HG03103 (cell line): ENCODE results near the gene RSPH1.

Experiments
- ATAC-seq: cut with Tn5 transposase; IDR thresholded peaks from one replicate; pipeline ENCODE4 v1.9.1; 2021; ENCODE audit warnings: low read depth; ENCODE audit not compliant: unreplicated experiment

Gene RSPH1

DNA sequence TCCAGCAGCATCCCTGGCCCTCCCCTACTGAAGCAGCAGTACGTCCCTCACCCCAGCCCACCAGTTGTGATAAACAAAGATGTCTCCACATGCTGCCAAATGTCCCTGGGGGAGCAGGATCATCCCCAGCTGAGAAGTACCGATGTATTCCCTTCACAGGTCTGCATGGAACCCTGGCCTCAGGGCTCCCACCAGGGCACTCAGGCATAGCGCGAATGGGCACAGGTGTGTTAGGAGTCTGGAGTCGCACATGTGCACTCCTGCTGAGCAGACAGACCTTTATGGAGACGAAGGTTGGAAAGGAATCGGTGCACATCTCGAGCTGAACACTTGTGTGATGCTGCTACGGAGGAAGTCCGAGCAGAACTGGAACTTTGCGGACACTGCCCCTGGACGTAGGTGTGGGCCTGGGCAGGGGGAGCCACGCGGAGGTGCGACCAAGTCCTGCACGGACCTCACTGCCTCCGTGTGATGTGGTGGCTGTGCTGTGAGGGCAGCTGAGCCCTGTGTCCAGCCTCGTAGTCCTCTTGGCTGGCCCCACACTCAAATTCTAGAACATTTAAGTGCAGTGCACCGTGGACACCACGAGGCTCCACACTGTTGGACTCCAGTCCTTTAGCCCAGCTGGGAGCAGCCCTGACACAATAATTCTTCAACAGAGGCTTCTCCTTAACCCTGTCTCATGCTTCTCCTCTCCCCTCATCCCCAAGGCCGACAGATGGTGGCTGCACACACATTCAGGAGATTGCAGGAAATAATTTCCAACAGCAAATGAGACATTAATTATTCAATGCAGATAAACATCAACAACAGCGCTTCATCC is 43.4 kb downstream of the RSPH1 start:
- no peak for ATAC-seq

DNA sequence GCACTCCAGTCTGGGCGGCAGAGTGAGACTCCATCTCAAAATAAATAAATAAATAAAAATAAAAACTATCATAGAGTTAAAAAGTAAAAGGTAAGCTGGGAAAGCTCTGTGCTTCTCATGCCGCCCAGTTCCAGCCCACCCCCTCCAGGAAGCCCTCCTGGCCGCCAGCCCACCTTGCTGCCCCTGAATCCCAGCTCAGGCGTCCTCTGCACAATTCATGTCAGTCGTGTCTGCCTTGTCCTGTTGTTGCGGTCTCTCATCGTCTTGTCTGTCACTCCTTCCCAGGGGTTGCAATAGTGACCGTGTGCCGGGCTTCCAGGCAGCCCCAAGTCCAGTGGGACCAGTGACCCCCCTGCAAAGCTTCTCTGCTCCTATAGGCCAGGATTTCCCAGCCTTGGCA is 44.1 kb downstream of the RSPH1 start:
- ATAC-seq = no peak

DNA sequence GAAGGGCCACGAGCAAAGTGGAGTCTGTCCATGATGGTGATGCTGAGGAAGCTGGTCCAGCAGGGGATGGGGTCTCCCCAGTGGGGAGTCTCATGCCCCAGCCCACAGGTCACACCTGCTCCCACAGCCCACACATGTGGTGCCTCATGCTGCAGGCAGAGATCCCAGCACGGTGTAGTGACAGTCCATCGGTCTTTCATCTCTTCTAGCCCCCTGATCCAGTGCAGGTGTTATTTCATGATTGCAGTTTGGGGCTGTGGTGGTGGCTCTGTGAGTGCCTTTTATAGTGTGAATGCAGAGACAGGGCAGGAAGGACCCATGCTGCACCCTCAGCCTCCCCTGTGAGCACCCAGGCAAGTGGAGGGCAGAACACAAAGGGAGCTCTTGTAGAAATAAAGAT is 47.3 kb downstream of the RSPH1 start:
- no peak for ATAC-seq

DNA sequence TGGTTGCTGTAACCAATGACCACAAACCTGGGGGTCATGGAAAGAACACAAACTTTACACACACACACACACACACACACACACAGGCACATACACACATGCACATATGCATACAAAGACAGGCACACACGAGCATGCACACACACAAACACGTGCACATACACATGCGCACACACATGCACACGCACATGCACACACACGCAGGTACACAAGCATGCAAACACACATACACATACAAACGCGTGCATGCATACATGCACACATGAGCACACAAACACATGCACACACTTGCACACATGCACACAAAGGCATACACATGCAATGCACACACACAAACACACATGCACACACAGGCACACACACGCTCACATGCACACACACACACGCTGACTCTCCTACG is 48.3 kb downstream of the RSPH1 start:
- no peak for ATAC-seq

DNA sequence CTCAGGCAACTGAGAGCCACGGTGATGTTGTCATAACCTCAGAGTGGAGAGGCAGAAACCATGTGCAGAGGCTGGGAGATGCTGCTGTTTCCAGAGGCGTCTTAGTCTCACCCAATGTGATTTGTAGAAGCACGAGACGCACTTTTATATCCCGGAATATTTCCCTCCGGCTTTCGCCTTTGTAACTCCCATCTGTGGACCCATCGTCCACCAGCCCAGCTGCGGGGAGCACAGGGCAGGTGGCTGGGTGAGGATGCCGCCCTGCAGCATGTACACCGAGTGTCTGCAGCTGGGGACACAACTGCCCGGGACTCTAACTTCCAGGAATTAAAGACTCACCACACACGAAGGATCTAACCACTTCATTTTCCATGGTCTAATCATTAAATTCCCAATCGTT is 48.8 kb downstream of the RSPH1 start:
- ATAC-seq = no peak

DNA sequence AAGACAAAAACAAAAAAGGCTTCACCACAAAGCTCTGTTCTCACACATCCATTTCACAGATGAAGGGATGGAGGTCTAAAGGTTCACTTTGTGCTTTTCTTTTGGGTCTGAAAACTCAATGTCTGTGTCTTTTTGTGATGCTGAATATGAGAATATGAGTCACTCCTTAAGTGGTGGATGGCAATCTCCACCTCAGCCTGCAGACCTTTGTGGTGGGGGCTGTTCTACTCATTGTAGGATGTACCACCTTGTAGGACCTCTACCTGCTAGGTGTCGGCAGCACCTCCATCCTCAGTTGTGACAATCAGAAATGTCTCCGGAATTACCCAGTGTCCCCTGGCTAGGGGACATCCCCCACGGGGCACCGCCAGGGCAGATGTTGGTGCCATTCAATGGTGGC is 49.5 kb downstream of the RSPH1 start:
- no peak for ATAC-seq

DNA sequence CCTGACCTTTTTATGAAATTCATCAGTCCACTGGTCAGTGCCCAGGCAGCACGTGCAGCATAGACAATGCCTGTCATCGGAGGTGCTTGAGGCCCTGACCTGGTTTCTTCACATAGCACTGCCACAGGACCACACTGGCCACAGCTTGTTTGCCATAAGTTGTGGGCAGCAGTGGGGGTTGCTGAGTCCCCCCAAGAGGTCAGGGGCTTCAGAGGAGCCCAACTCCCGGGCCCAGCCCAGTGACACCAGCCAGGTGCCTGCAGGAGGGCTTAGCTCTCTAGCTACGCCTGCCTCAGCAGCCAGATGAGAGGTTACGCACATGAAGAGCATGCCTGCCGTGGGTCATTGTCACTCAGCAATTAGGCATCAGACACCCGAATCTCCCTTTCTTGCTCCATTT is 50.7 kb downstream of the RSPH1 start:
- ATAC-seq = no peak

DNA sequence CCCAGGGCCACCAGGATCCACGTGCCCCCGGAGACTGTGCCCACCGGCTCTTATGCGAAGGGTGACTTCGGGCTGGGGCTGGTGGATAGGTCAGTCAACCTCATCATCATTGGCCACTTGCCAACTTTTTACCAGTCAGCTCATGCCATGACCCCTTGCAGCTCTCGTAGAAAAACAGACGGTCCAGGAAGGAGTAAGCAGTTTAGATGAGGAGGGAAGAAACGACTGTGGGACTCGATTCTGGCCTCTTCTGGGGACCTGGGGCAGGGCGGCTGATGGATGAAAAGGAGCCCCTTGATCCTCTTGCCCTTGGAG is 51.3 kb downstream of the RSPH1 start:
- no peak for ATAC-seq

DNA sequence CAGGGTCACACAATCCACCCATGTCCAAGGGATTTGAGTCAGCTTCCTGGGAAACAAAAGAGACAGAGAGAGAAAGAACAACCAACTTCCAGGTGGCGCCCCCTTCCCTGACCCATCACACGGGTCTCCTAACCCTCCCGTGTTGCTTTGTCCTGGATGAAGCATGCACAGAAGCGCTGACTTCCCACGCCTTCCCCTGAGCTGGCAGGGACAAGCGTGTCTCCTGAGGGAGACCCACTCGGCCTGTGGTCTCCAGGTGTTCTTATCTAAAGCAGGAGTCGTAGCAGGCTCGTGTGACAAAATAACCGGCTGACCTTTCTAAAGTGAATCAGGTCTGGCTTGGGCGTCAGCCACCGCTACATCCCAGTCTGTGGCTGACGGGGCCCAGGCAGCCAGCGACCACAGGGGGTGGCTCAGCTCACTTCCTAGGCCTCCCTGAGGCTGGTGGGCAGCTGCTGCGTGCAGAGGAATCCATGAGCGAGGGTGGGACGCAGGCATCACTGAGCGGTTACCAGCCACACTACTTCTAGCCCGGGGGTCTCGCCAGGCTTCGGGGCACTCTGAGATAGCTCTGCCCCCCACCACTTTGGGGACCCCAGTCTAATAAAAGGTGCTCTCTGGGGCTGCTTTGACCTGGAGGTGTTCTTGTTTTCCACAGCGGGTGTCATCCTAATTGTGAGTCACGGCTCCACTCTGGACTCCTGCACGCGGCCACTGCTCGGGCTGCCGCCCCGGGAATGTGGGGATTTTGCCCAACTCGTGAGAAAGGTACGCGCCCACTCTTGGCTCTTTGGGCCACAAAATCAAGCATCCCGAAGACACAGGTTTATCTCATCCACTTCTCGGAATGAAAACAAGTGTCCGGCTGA is 51.9 kb downstream of the RSPH1 start:
- ATAC-seq = no peak

DNA sequence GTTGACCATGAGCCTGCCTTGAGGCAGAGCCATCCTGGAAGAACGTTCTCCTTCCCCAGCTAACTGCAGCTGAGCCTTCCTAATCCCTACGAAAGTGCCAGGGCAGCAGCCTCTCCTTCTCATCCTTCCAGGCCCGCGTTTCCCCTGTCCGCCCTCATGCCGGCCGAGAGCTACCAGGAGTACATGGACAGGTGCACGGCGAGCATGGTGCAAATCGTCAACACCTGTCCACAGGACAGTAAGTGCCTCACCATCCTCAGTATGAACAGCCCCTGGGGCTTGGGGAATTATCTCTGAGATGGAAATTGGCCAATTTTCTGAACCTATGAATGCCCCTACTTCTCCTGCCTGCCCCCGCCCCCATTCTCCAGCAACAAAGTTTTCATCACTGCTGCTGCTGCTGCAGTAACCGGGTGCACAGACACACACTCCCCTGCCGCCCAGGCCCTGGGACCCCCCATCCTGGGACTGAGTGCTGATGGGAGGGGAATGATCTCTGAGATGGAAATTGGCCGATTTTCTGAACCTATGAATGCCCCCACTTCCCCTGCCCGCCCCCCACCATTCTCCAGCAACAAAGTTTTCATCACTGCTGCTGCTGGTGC is 52.7 kb downstream of the RSPH1 start:
- ATAC-seq = no peak

DNA sequence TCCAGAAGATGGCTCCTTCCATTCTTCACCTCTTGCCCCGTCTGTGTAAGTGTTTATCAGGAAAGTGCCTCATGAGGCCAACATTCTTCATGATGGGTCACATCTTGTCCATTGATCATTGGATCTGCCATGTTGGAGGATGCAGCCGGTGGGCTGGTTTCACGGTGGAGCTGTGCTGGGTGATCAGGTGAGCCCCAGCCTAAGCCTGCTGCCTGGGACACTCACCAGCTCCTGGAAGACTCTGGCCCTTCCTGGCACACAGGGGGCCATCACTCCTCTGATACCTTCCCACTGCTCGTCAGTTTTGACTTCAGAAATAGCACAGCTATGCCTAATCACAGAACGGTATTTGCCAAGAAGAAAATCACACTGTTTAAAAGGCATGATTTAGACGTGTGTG is 54.1 kb downstream of the RSPH1 start:
- ATAC-seq = no peak

DNA sequence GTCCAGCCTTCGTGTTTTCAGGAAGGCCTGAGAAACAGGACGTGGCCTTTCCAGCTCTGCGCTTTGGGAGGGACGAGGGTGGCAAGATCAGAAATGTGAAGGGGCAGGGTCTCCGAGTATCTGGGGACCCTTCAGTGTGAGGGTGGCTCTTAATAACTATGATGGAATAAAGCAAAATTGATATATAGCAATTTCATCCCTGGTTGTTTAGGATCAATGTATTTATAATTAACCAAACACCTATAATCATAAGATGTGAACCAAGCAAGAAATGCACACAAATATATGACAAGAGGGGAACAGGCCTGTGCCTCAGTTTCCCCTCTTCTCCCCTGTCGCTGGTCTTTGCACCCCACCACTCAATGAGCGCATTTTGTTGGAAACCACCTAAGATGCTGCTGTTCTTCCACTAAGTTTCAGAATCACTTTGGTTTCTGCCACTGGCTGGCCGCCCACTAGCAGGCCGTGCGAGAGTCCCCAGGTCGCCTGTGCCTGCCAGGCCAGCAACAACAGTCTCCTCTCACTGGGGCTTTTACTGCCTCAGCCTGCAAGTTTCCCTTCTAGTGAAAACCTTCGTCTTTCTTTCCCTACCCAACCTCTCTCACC is 55.7 kb downstream of the RSPH1 start:
- ATAC-seq = no peak

DNA sequence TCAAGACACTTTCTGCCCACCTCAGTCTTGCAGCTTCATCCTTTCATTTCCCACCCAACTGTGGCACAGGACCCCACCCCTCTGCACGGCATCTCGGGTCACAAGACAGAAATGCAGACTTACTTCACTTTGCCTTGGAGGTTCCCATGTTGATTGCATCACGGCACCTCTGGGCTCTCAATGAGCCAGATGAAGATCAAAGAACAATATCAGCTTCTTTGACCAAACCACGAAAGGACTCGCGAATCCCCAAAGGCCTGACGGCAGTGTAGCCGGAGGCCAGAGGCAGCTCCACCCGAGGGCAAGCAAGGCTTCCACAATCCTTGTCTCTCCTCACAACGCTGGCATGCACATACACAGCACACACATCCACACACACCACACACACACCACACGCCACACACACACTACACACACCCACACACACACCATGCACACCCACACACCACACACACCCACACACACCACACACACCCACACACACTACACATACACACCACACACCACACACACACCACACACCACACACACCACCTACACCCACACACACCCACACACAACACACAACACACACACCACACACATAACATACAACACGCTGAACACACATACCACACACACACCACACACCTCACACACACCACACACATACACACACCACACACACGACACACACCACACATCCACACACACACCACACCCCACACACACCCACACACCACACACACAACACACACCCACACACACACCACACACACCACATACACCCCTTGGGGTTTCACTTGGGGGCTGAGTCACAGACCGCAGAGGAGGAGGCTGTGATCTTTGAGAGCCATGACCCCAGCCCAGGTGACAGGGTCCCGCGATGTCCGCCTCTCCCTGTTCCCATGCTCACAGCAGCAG is 56.5 kb downstream of the RSPH1 start:
- ATAC-seq = no peak

DNA sequence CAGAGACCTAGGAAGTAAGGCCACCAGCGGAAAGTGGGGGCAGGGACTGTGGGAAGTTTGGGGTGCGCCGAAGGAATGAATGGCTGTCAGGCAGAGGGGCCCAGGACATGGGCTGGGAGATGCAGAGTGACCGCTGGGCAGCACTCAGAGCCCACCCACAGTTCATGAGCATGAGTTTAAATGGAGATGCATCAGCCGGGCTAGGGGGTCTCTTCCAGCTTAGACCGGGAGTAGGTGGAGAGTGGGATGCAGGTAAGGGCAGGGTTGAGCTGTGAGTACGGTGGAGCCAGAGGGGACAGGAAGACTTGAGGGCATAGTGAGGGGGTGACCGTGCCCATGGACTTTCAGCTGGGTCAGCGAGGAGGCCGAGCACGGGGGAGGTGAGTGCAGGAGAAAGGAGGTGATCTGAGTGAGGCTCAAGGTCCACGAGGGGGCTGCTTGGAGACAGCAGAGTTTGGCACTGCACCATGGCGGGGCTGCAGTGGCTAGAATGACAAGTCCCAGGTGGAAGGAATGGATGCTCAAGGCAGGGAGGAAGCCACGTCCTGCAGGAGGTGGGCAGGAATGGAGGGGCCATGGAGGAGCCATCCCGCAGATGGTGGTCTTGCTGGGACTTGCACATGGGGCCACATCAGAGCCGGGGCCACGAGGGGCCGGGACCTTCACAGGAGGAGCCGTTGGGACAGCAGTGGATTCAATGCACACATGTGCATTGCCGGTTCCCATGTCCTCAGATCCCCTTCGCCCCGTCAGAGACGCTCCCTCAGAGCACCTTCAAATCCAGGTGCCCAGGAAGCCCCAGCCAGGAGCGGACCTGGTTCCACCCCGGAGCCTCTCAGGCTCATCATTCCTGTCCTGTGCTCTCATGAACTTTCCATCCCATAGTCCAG is 57.5 kb downstream of the RSPH1 start:
- ATAC-seq = no peak

DNA sequence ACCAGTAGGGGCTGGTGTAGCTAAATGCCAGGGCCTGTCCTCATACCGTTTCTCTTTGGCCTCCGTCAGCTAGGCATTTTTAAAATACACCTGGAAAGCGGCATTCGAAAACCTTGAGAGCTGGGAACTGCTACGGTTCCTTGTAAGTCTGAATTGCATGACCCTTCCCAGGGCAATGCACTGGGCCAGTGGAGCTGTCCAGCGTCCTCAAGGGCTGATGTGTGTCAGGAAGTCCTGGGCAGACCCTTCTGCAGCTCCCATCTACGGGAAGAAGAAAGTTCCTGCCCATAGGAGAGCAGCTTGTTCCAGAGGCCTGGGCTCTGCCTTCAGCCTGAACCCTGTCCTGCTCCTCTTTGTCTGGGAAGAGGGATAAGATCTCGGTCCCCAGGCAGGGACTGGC is 58.2 kb downstream of the RSPH1 start:
- no peak for ATAC-seq

DNA sequence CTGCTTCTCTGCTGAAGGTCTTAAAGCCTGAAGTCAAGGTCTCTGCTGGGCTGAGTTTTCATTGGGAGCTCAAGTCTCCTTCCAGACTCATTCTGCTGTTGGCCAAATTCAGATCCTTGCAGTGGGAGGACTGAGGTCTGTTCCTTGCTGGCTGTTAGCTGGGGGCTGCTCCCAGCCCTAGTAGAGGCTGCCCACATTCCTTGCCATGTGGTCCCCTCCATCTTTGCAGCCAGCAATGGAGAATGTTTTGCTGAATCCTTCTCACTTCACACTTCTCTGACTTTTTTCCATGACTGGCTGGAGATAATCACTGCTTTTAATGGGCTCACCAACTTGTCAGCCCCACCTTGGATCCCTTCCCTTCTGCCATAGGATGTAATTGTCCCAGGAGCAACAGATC is 59.1 kb downstream of the RSPH1 start:
- ATAC-seq = no peak

DNA sequence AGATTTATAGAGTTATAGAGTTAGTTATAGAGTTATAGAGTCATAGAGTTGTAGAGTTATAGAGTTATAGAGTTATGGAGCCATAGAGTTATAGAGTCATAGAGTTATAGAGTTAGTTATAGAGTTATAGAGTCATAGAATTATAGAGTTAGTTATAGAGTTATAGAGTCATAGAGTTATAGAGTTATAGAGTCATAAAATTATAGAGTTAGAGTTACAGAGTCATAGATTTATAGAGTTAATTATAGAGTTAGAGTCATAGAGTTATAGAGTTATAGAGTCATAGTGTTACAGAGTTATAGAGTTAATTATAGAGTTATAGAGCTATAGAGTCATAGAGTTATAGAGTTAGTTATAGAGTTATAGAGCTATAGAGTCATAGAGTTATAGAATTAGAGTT is 60.2 kb downstream of the RSPH1 start:
- no peak for ATAC-seq

DNA sequence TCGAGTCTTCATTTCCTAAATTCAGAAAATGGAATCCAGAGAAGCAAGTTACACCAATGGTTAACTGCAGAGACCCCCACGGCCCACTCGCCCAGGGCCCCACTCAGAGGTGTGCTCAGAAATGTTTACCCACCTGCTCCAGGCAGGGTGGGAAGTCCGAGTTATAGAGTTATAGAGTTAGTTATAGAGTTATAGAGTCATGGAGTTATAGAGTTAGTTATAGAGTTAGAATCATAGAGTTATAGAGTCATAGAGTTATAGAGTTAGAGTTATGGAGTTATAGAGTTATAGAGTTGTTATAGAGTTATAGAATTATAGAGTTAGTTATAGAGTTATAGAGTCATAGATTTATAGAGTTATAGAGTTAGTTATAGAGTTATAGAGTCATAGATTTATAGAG is 60.6 kb downstream of the RSPH1 start:
- ATAC-seq = no peak

DNA sequence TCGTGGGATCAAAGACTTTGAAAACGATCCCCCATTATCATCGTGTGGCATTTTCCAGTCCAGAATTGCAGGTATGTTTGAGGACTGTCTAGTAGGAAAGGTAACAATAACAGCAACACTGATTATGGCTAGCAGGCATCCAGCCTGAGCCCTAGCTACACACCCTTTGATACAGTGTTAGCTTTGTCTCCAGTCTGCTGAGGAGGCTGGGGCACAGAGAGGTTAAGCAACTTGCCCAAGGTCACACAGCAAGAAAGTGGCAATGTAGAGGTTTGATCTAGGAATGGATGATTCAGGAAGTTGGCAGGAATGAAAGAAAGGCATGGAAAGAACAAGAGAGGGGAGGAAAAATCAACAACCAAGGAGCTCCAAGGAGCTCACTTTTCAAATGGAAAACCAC is 61.1 kb downstream of the RSPH1 start:
- no peak for ATAC-seq
